ENCODE measurements around the gene FBP2.
"Not testable (repeated sequence)": the region's sequence is repeated elsewhere in the genome, so short reads cannot be mapped to it uniquely, and the experiment has no call there.

The FBP2 gene

GRCh38 chr9:94603259-94604160 lies 9.9 kb upstream of the FBP2 start:
- peak; percentile 74 for DNase-seq

DNA sequence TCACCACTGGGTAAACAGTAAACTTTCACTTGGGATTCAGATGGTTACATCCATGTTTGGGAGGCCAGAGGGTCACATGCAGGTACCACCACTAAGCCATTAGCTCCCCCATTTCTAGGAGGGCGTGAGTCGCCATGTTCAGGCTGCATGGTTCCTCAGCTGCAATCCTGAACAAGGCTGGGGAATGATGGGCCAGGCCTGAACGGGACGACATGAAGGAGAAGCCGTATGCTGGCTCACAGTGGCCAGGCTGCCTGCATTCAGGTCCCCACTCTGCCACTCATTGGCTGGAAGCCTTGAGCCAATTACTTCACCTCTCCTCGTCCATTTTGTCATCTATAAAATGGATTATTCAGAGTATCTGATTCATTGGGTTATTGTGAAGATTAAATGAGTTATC lies 9.0 kb upstream of the FBP2 start:
- no peak for DNase-seq

GRCh38 chr9:94600715-94601114 lies 7.1 kb upstream of the FBP2 start:
- DNase-seq = no peak

- DNase-seq = no peak
Observed at GRCh38 chr9:94600258-94600657, 6.6 kb upstream of the FBP2 start.

DNA sequence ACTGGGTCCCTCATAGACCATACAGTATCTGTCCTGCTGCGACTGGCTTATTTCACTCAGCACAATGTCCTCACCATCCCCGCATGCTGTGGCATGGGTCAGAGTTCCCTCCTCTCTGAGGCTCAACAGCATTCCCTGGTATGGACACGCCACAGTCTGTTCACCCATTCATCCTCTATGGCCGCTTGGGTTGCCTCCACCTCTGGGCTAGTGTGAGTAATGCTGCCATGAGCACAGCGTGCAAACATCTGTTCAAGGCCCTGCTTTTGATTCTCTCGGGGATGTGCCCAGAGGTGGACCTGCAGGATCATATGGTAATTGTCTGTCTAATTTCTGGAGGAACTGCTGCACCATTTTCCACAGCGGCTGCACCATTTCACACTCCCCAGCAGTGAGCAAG lies 5.5 kb upstream of the FBP2 start:
- DNase-seq = no peak

- not testable (repeated sequence) for DNase-seq
Observed at GRCh38 chr9:94592683-94593082, 941 bp downstream of the FBP2 start.

- DNase-seq = peak; percentile 14
Observed at GRCh38 chr9:94591876-94592275, 1.7 kb downstream of the FBP2 start.

- not testable (repeated sequence) for DNase-seq
Observed at GRCh38 chr9:94591046-94591545, 2.5 kb downstream of the FBP2 start.

DNA sequence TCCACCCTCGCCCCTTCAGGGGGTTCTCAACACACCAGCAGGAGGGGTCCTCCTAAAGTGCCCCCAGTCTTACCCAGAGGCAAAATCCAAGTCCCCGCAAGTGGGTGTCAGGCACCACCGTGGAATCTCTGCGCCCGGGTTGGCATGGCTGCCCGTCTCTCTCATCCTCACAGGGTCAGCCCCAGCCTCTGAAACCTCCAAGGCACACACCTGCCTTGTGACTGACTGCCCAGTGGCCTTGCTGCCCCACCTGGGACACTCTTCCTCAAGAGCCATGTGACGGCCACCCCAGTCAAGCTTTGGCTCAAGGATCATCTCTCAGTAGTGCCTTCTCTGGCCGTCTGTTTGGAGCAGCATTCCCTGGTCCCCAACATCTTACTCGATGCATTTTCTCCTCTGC lies 4.9 kb downstream of the FBP2 start:
- no peak for DNase-seq

- DNase-seq = no peak
Observed at GRCh38 chr9:94586814-94587213, 6.8 kb downstream of the FBP2 start.

- no peak for DNase-seq
Observed at GRCh38 chr9:94586316-94586715, 7.3 kb downstream of the FBP2 start.

- no peak for DNase-seq
Observed at GRCh38 chr9:94584555-94584954, 9.1 kb downstream of the FBP2 start.

DNA sequence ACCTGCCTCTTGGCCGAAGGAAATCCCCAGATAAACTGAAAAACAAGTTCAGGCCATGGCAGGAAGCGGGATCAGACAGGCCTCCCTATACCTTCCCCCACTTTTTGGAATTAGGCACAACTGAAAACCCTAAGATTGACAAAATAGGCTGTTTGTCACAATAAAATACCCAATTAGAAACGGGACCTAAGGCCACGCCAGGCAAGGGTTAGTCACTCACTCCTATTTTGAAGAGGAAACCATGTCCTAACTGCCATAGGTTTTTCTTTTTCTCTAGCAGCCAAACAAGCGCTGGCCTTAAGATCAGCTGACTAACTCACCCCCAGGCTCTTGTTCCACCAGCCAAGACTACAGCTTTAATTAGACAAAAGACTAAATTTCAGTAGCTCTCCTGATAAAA lies 11.9 kb downstream of the FBP2 start:
- no peak for DNase-seq

DNA sequence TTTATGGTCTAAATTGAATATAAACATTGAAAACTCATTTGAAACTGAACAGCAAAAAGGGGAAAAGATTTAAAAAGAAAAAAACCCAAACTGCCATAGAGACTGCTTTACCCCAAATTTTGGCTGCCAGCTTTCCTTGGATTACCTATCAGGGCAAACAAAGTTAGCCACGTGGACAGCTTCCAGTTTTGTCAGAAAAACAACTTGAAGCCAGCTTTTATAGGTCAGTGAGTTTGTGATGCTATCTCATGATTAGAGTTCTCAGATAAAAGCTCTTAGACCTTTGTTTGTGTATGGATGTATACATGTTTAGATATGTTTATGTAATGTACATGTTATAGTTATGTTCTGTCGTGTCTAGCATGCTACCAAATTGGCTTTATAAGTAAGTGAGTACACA lies 16.1 kb downstream of the FBP2 start:
- no peak for DNase-seq

- no peak for DNase-seq
Observed at GRCh38 chr9:94577036-94577435, 16.6 kb downstream of the FBP2 start.

- DNase-seq = no peak
Observed at GRCh38 chr9:94576131-94576530, 17.5 kb downstream of the FBP2 start.

- DNase-seq = no peak
Observed at GRCh38 chr9:94568972-94569712, 24.5 kb downstream of the FBP2 start.

DNA sequence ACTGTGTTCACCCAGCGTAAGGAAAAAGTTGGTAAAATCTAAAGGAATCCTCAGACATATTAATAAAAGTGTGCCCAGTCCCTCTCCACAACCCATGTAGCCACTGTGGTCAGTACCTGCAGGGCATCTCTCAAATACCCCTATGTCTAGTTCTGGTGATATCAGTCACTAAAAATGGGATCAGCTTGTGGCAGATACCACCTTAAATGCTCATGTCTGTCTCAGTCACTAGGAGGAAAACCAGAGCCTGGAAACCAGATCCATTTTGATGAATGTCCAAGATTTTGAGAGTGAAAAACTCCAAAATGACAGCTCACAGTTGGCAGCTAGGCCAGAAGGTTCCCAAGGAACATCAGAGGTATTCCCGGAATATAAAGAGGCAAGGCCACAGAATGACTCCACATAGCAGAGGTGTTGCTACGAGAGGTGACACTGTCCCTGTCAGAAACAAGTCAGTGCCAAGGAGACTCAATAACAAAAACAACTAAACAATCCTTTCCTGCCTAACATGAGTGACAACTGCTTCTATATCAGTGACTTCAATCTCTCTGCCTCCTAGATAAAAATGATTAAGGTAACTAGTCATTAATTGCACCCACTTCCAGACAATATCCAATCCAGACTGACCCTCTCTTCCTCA lies 25.3 kb downstream of the FBP2 start:
- no peak for DNase-seq

GRCh38 chr9:94567271-94567670 lies 26.4 kb downstream of the FBP2 start:
- no peak for DNase-seq

DNA sequence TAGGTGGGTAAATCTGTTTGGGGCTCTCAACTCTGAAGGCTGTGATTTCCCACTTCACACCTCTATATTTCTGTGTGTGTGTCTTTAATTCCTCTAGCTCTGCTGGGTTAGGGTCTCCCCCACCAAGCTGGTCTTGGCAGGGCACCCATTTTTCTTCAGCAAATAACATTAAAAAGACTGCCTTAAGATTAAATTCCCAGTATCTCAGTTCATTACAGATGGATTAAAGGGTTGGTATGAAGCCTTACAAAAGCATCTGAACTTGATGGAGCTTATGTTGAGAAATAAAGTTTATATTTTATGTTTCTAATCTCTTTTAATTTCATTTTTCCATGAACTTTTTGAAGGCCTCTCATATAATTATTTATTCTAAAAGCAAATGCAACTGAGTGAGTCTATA lies 27.1 kb downstream of the FBP2 start:
- DNase-seq = no peak

- DNase-seq = peak; percentile 11
Observed at GRCh38 chr9:94564279-94564678, 29.3 kb downstream of the FBP2 start.

DNA sequence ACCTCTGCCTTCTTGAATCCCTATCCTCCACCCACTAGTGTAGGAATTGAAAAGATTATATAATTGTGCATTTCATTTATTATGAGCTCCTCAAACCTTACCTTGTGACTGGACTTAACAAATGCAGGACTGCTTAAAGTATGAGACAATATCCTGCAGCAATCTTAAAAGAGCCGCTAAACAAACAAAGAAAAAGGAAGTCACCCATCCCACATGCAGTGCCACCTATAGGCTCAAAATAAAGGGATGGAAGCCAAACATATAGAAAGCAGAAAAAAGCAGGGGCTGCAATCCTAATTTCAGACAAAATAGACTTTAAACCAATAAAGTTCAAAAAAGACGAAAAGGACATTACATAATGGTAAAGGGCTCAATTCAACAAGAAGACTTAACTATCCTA lies 30.1 kb downstream of the FBP2 start:
- DNase-seq = no peak

GRCh38 chr9:94560237-94560636 lies 33.4 kb downstream of the FBP2 start:
- no peak for DNase-seq

- no peak for DNase-seq
Observed at GRCh38 chr9:94557376-94557775, 36.2 kb downstream of the FBP2 start.

Measured in NCI-H69 (cell line).